ENCODE data around the gene STH. TPM values are rescaled to one million over a fixed set of nuclear protein-coding genes. Genes with fewer than 3 reads are reported as not detected.

The STH gene
- total RNA-seq, 1 donor from 2014 or later = not detected

DNA sequence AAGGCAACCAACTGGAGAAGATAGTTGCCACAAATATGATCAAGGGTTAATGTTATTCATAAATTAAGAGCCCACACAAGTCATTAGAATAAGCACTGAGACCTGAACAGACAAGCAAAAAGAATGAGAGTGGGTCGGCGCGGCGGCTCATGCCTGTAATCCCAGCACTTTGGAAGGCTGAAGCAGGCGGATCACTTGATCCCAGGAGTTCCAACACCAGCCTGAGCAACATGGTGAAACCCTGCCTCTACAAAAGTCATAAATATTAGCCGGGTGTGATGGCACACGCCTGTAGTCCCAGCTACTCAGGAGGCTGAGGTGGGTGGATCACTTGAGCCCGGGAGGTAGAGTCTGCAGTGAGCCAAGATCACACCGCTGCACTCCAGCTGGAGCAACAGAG, 40.7 kb upstream of the STH start:
- TF ChIP-seq, protein P1, sequence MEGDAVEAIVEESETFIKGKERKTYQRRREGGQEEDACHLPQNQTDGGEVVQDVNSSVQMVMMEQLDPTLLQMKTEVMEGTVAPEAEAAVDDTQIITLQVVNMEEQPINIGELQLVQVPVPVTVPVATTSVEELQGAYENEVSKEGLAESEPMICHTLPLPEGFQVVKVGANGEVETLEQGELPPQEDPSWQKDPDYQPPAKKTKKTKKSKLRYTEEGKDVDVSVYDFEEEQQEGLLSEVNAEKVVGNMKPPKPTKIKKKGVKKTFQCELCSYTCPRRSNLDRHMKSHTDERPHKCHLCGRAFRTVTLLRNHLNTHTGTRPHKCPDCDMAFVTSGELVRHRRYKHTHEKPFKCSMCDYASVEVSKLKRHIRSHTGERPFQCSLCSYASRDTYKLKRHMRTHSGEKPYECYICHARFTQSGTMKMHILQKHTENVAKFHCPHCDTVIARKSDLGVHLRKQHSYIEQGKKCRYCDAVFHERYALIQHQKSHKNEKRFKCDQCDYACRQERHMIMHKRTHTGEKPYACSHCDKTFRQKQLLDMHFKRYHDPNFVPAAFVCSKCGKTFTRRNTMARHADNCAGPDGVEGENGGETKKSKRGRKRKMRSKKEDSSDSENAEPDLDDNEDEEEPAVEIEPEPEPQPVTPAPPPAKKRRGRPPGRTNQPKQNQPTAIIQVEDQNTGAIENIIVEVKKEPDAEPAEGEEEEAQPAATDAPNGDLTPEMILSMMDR (IDR thresholded peaks at IDR 0.05) = no peak
- H3K27ac Mint-ChIP-seq (ENCODE audit: unreplicated experiment) = no peak overlapping the region
- no peaks in the 10 kb centered on the region for H3K4me1 Mint-ChIP-seq (ENCODE audit: unreplicated experiment)
- no peaks in the 10 kb centered on the region for H3K9me3 Mint-ChIP-seq (ENCODE audit: unreplicated experiment)
- DNase-seq (ENCODE audit: extremely low spot score, unreplicated experiment) = no peak
- no peaks in the 10 kb centered on the region for H3K36me3 Mint-ChIP-seq (ENCODE audit: unreplicated experiment)
- peaks cover 23% of the 10 kb centered on the region for H3K27me3 Mint-ChIP-seq (ENCODE audit: unreplicated experiment)
- H3K4me3 Mint-ChIP-seq (ENCODE audit: unreplicated experiment) = no peak overlapping the region

DNA sequence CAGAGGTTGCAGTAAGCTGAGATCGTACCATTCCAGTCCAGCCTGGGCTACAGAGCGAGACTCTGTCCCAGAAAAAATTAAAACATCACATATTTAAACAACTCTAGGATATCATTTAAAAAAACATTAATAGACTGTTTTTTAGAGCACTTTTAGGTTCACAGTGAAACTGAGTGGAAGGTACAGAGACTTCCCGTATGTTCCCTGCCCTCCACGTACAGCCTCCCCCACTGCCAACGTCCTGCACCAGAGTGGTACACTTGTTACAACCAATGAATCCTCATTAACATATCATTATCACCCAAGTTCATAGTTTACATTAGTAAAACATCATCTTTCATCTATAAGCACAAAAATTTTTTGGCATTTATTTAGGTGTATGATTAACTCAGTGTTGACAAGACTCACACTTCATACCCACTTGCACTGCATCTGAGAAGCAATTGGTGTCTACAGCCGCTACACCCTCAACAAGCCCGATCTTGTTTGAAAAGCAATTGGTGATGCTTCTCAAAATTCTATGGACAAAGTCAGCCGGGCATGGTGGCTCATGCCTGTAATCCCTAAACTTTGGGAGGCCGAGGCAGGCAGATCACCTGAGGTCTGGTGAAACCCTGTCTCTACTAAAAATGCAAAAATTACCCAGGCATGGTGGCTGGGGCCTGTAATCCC, 39.9 kb upstream of the STH start:
- peaks cover 20% of the 10 kb centered on the region for H3K27me3 Mint-ChIP-seq (ENCODE audit: unreplicated experiment)
- no peak for DNase-seq (ENCODE audit: extremely low spot score, unreplicated experiment)
- TF ChIP-seq, protein P1 (IDR thresholded peaks at IDR 0.05) = no peak

DNA sequence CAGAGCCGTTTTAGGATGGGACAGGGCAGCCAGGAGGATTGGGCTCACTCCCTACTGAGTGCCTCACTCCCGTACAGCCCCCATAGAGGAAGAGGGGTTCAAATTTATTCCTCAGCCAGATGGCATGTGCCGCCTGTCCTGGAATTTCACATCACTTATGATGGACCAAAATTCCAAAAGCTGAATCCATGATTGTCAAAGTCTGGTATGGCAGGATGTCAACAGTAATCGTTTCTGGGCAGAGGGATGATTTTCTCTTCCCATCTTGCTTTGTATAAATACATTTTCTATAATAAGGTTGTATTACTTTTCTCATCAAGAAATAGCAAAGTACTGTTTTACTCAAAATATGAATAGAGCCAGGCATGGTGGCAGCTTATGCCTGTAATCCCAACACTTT, 38.7 kb upstream of the STH start:
- TF ChIP-seq, protein P1 (IDR thresholded peaks at IDR 0.05) = no peak
- H3K4me1 Mint-ChIP-seq (ENCODE audit: unreplicated experiment) = peaks cover 1% of the 10 kb centered on the region
- H3K27me3 Mint-ChIP-seq (ENCODE audit: unreplicated experiment) = peaks cover 19% of the 10 kb centered on the region
- no peak overlapping the region for H3K27ac Mint-ChIP-seq (ENCODE audit: unreplicated experiment)
- DNase-seq (ENCODE audit: extremely low spot score, unreplicated experiment) = no peak
- H3K9me3 Mint-ChIP-seq (ENCODE audit: unreplicated experiment) = no peaks in the 10 kb centered on the region
- no peaks in the 10 kb centered on the region for H3K36me3 Mint-ChIP-seq (ENCODE audit: unreplicated experiment)
- H3K4me3 Mint-ChIP-seq (ENCODE audit: unreplicated experiment) = no peak overlapping the region

More for the DNA sequence above, 39.9 kb upstream of the STH start:
- H3K36me3 Mint-ChIP-seq (ENCODE audit: unreplicated experiment) = no peaks in the 10 kb centered on the region
- peaks cover 1% of the 10 kb centered on the region for H3K4me1 Mint-ChIP-seq (ENCODE audit: unreplicated experiment)
- H3K4me3 Mint-ChIP-seq (ENCODE audit: unreplicated experiment) = no peak overlapping the region
- no peaks in the 10 kb centered on the region for H3K9me3 Mint-ChIP-seq (ENCODE audit: unreplicated experiment)
- no peak overlapping the region for H3K27ac Mint-ChIP-seq (ENCODE audit: unreplicated experiment)

DNA sequence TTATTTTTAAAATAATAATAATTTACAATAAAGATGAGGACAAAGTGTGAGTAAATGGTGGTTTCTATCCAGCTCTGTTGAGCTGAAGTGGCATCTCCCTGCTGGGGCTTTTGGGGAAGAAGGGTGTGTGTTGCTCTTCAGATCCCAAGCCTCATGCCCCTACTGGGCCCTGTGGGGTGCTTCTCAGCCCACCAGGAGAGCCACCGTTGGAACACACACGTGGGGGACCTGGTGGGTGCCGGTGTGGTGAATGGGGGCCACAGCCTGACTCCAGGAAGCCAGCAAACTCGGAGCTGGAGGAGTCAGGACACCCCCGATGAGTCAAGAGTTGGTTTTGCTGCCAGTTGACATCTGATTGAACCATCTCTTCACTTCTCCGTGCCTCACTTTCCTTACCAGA, 37.8 kb upstream of the STH start:
- H3K27me3 Mint-ChIP-seq (ENCODE audit: unreplicated experiment) = peaks cover 25% of the 10 kb centered on the region
- no peak for DNase-seq (ENCODE audit: extremely low spot score, unreplicated experiment)
- no peak overlapping the region for H3K27ac Mint-ChIP-seq (ENCODE audit: unreplicated experiment)
- H3K36me3 Mint-ChIP-seq (ENCODE audit: unreplicated experiment) = no peaks in the 10 kb centered on the region
- no peaks in the 10 kb centered on the region for H3K9me3 Mint-ChIP-seq (ENCODE audit: unreplicated experiment)
- TF ChIP-seq, protein P1 (IDR thresholded peaks at IDR 0.05) = no peak
- H3K4me1 Mint-ChIP-seq (ENCODE audit: unreplicated experiment) = peaks cover 1% of the 10 kb centered on the region
- H3K4me3 Mint-ChIP-seq (ENCODE audit: unreplicated experiment) = no peak overlapping the region

DNA sequence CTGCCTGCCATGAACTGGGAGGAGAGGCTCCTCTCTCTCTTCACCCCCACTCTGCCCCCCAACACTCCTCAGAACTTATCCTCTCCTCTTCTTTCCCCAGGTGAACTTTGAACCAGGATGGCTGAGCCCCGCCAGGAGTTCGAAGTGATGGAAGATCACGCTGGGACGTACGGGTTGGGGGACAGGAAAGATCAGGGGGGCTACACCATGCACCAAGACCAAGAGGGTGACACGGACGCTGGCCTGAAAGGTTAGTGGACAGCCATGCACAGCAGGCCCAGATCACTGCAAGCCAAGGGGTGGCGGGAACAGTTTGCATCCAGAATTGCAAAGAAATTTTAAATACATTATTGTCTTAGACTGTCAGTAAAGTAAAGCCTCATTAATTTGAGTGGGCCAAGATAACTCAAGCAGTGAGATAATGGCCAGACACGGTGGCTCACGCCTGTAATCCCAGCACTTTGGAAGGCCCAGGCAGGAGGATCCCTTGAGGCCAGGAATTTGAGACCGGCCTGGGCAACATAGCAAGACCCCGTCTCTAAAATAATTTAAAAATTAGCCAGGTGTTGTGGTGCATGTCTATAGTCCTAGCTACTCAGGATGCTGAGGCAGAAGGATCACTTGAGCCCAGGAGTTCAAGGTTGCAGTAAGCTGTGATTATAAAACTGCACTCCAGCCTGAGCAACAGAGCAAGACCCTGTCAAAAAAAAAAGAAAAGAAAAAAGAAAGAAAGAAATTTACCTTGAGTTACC, 36.7 kb upstream of the STH start:
- no peak for DNase-seq (ENCODE audit: extremely low spot score, unreplicated experiment)
- Mint-ChIP-seq H3K4me3 (ENCODE audit: unreplicated experiment) (no peak overlapping the region), H3K36me3 (ENCODE audit: unreplicated experiment) (no peaks in the 10 kb centered on the region), H3K9me3 (ENCODE audit: unreplicated experiment) (no peaks in the 10 kb centered on the region), H3K27me3 (ENCODE audit: unreplicated experiment) (peaks cover 34% of the 10 kb centered on the region), H3K27ac (ENCODE audit: unreplicated experiment) (no peak overlapping the region), H3K4me1 (ENCODE audit: unreplicated experiment) (peaks cover 1% of the 10 kb centered on the region)
- TF ChIP-seq, protein P1 (IDR thresholded peaks at IDR 0.05) = no peak
